Caco-2 (cell line): Measurements from ENCODE around the gene SMDT1. TPM values are rescaled to one million over a fixed set of nuclear protein-coding genes. Genes with fewer than 3 reads are reported as not detected.

Source experiments
- BruUV-seq: library from RNA; stranded (reverse); fragments of 400-500 nt; replicated peaks from 2 replicates; lab custom pipeline; 2021; lab: Mats Ljungman, UMichigan
- CTCF ChIA-PET: fragments of 300-600 bp; sonication (Branson Sonifier 250); formaldehyde crosslinking; loops from one replicate; lab custom pipeline; 2022; ENCODE audit warnings: antibody characterized with exemption; lab: Charles Lee
- POLR2A ChIA-PET: fragments of 300-600 bp; sonication (Branson Sonifier 250); formaldehyde crosslinking; loops from one replicate; lab custom pipeline; 2022; ENCODE audit warnings: antibody characterized with exemption; lab: Charles Lee
- DNase-seq, 2 experiments: peaks; one replicate each; pipeline versions ENCODE4 v3.0.0 to v3.0.0-alpha.2; 2020 to 2022
- H3K27me3 ChIP-seq: replicated peaks from 2 replicates; pipeline ENCODE4 v1.6.0; 2011; ENCODE audit warnings: low read length; ENCODE audit not compliant: control insufficient read depth, insufficient read depth
- H3K36me3 ChIP-seq: 2 replicates; pipeline ENCODE4 v1.5.1; 2011; ENCODE audit warnings: low read length; ENCODE audit not compliant: control insufficient read depth, insufficient read depth
- H3K4me1 ChIP-seq: fragments of 250-450 bp; sonication (Bioruptor Pico); 2 replicates; pipeline ENCODE4 v1.5.1; 2020; ENCODE audit warnings: mild to moderate bottlenecking
- H3K4me3 ChIP-seq: 2 replicates; pipeline ENCODE4 v1.5.1; 2011; ENCODE audit warnings: low read depth, mild to moderate bottlenecking, control low read depth, low read length
- H3K9me3 ChIP-seq: fragments of 250-450 bp; sonication (Bioruptor Pico); 2 replicates; pipeline ENCODE4 v1.5.1; 2020; ENCODE audit warnings: mild to moderate bottlenecking, moderate library complexity
- H3K27ac Mint-ChIP-seq: one replicate; pipeline ENCODE4 v1.8.0; 2022; ENCODE audit warnings: mixed read lengths; ENCODE audit not compliant: unreplicated experiment
- H3K27me3 Mint-ChIP-seq: one replicate; pipeline ENCODE4 v1.8.0; 2022; ENCODE audit warnings: mixed read lengths; ENCODE audit not compliant: insufficient read depth, unreplicated experiment
- H3K36me3 Mint-ChIP-seq: one replicate; pipeline ENCODE4 v1.8.0; 2022; ENCODE audit warnings: mild to moderate bottlenecking, mixed read lengths; ENCODE audit not compliant: insufficient read depth, unreplicated experiment
- H3K4me1 Mint-ChIP-seq: one replicate; pipeline ENCODE4 v1.8.0; 2022; ENCODE audit warnings: low read depth, mixed read lengths; ENCODE audit not compliant: unreplicated experiment
- H3K4me3 Mint-ChIP-seq: one replicate; pipeline ENCODE4 v1.8.0; 2022; ENCODE audit warnings: mild to moderate bottlenecking, moderate library complexity, mixed read lengths; ENCODE audit not compliant: unreplicated experiment
- H3K9me3 Mint-ChIP-seq: one replicate; pipeline ENCODE4 v1.8.0; 2022; ENCODE audit warnings: mixed read lengths; ENCODE audit not compliant: unreplicated experiment
- CTCF ChIP-seq, 2 experiments: fragments of 200-600 bp in 1 of 2; IDR thresholded peaks; 1 replicate in 1 of 2; 2 replicates in 1 of 2; pipeline versions ENCODE4 v1.5.1 to v1.8.0; 2011 to 2022; ENCODE audit warnings: antibody characterized with exemption in 1 of 2, control low read depth in 1 of 2, inconsistent platforms in 1 of 2, low read depth in 1 of 2, low read length in 1 of 2, mild to moderate bottlenecking in 1 of 2, moderate library complexity in 1 of 2; ENCODE audit not compliant: insufficient read depth in 1 of 2, severe bottlenecking in 1 of 2, unreplicated experiment in 1 of 2
- intact Hi-C: fragments of 100-400 bp; cut with micrococcal nuclease; formaldehyde crosslinking; loops from one replicate; pipeline ENCODE4 v1.10.0; 2022; ENCODE audit not compliant: unreplicated experiment
- total RNA-seq: library from RNA; stranded (reverse); gene quantifications from 2 replicates; pipeline ENCODE4 v1.2.3, GENCODE V29; 2022

Gene SMDT1
- total RNA-seq, 1 experiment from 2014 or later: 68.6 TPM

- peaks cover 30% of the 10 kb centered on the region for H3K36me3 Mint-ChIP-seq
- H3K36me3 ChIP-seq: peaks cover 1% of the 10 kb centered on the region; the same call in 1 of the 2 replicates
- peak overlapping the region; percentile 72 for H3K4me3 Mint-ChIP-seq
- peaks cover 30% of the 10 kb centered on the region for H3K4me1 ChIP-seq
- POLR2A ChIA-PET: no interaction called here
- H3K27ac Mint-ChIP-seq: peak overlapping the region; percentile 83
- DNase-seq: no peak
- peaks cover 5% of the 10 kb centered on the region for H3K4me1 Mint-ChIP-seq
- no TSS peak for BruUV-seq
- no peaks in the 10 kb centered on the region for H3K9me3 Mint-ChIP-seq
- intact Hi-C loops: loop anchor here (2.0 to 10.0 kb wide), 6 partner anchors 16 to 540 kb away; partner anchors contain the start of genes CENPM, NDUFA6, PMM1 and POLDIP3
- H3K9me3 ChIP-seq: no peaks in the 10 kb centered on the region
- no peaks in the 10 kb centered on the region for H3K27me3 ChIP-seq
- H3K4me3 ChIP-seq: peak overlapping the region; percentile 83
- CTCF ChIA-PET: interaction anchor here (0.6 to 0.8 kb wide), 2 partner anchors 107 to 225 kb away, joined by 3 to 4 read pairs; no protein-coding TSS in a partner anchor
- H3K27me3 Mint-ChIP-seq: no peaks in the 10 kb centered on the region
- no peak for TF ChIP-seq CTCF (IDR thresholded peaks at IDR 0.05; ENCODE audit: insufficient read depth in 1 of 2, low read depth in 1 of 2, low read length in 1 of 2, severe bottlenecking in 1 of 2, unreplicated experiment in 1 of 2)
Observed at GRCh38 chr22:42074846-42075676, 4.4 kb upstream of the SMDT1 start.

GRCh38 chr22:42076764-42077485 lies 2.6 kb upstream of the SMDT1 start:
- Mint-ChIP-seq H3K27me3 (no peaks in the 10 kb centered on the region), H3K9me3 (no peaks in the 10 kb centered on the region), H3K4me3 (no peak overlapping the region), H3K27ac (no peak overlapping the region), H3K4me1 (peaks cover 10% of the 10 kb centered on the region), H3K36me3 (peaks cover 35% of the 10 kb centered on the region)
- ChIA-PET CTCF (interaction anchor here (0.6 kb wide), 1 partner anchor 78 kb away, joined by 6 read pairs; the partner anchor contains the start of gene WBP2NL), POLR2A (no interaction called here)
- Histone ChIP-seq H3K9me3 (no peaks in the 10 kb centered on the region), H3K4me3 (no peak overlapping the region), H3K36me3 (peaks cover 1% of the 10 kb centered on the region; the same call in 1 of the 2 replicates), H3K4me1 (peaks cover 24% of the 10 kb centered on the region), H3K27me3 (no peaks in the 10 kb centered on the region)
- intact Hi-C loops: loop anchor here (10.0 kb wide), 2 partner anchors 492 to 538 kb away; partner anchors contain the start of genes PMM1 and POLDIP3
- no peak for TF ChIP-seq CTCF (IDR thresholded peaks at IDR 0.05; ENCODE audit: insufficient read depth in 1 of 2, low read depth in 1 of 2, low read length in 1 of 2, severe bottlenecking in 1 of 2, unreplicated experiment in 1 of 2)
- no peak for DNase-seq
- no TSS peak for BruUV-seq
